Activated B cell treated with CpG ODN at 0.5 μM for 24 hours (primary cell): ENCODE measurements around the gene SLC37A1. TPM values are rescaled to one million over a fixed set of nuclear protein-coding genes. Genes with fewer than 3 reads are reported as not detected.

ENCODE experiments used
- ATAC-seq: fragments of 200-7000 bp; cut with Tn5 transposase; one replicate; pipeline ENCODE4 v1.10.0; 2021; ENCODE audit warnings: low read depth, mild to moderate bottlenecking, moderate library complexity
- CTCF ChIA-PET: fragments of 350-600 bp; sonication (Branson Sonifier 250); formaldehyde crosslinking; loops from one replicate; lab custom pipeline; 2021; ENCODE audit warnings: antibody characterized with exemption; lab: Charles Lee
- POLR2A ChIA-PET: fragments of 350-600 bp; sonication (Branson Sonifier 250); formaldehyde crosslinking; loops from one replicate; lab custom pipeline; 2021; ENCODE audit warnings: antibody characterized with exemption; lab: Charles Lee
- DNase-seq: peaks from one replicate; pipeline ENCODE4 v3.0.0; 2022
- H3K27ac Mint-ChIP-seq: one replicate; pipeline ENCODE4 v1.8.0; 2020; ENCODE audit warnings: mixed read lengths
- H3K27me3 Mint-ChIP-seq: one replicate; pipeline ENCODE4 v1.8.0; 2021; ENCODE audit warnings: mixed read lengths
- H3K36me3 Mint-ChIP-seq: one replicate; pipeline ENCODE4 v1.8.0; 2021; ENCODE audit warnings: low read depth, mixed read lengths
- H3K4me1 Mint-ChIP-seq: one replicate; pipeline ENCODE4 v1.8.0; 2021; ENCODE audit warnings: mixed read lengths
- H3K4me3 Mint-ChIP-seq: one replicate; pipeline ENCODE4 v1.8.0; 2020; ENCODE audit warnings: mild to moderate bottlenecking, mixed read lengths
- H3K9me3 Mint-ChIP-seq: one replicate; pipeline ENCODE4 v1.8.0; 2020; ENCODE audit warnings: mixed read lengths
- CTCF ChIP-seq: fragments of 200-600 bp; IDR thresholded peaks from one replicate; pipeline ENCODE4 v1.8.0; 2022; ENCODE audit warnings: antibody characterized with exemption, mild to moderate bottlenecking
- intact Hi-C: fragments of 100-400 bp; cut with micrococcal nuclease; formaldehyde crosslinking; loops from one replicate; pipeline ENCODE4 v1.15.1; 2024
- total RNA-seq: library from RNA; stranded (reverse); gene quantifications from 2 replicates; pipeline ENCODE4 v1.2.3, GENCODE V29; 2022

The SLC37A1 gene
- total RNA-seq, 1 donor from 2014 or later = 47.9 TPM

GRCh38 chr21:42630626-42631025 is 117.0 kb downstream of the SLC37A1 start:
- ATAC-seq (no peak), DNase-seq (no peak)
- TF ChIP-seq CTCF = no peak
- Mint-ChIP-seq H3K9me3 (no peaks in the 10 kb centered on the region), H3K27ac (no peak overlapping the region), H3K36me3 (no peaks in the 10 kb centered on the region), H3K4me1 (no peaks in the 10 kb centered on the region), H3K27me3 (peaks cover 10% of the 10 kb centered on the region), H3K4me3 (no peak overlapping the region)
- ChIA-PET POLR2A (no interaction called here), CTCF (no interaction called here)
- intact Hi-C loops = no loop called here

Other genes starting within 250 kb of the SLC37A1 start
- not detected in 2 replicates for gene TFF3, start 198.4 kb upstream of the SLC37A1 start, total RNA-seq
- not detected in 2 replicates for gene TFF2, start 162.9 kb upstream of the SLC37A1 start, total RNA-seq
- not detected in 2 replicates for gene TFF1, start 147.3 kb upstream of the SLC37A1 start, total RNA-seq
- gene TMPRSS3, start 117.8 kb upstream of the SLC37A1 start, total RNA-seq = 0.22 TPM in 1 of 2 replicates, not detected in the other
- 0.20 TPM in 1 of 2 replicates, not detected in the other for gene UBASH3A, start 110.0 kb upstream of the SLC37A1 start, total RNA-seq
- 0.38 TPM in 1 of 2 replicates, not detected in the other for gene RSPH1, start 17.6 kb upstream of the SLC37A1 start, total RNA-seq
- 0.58 and 0.83 TPM in 2 replicates for gene PDE9A, start 139.8 kb downstream of the SLC37A1 start, total RNA-seq